ENCODE data around the gene PTPA.

DNA sequence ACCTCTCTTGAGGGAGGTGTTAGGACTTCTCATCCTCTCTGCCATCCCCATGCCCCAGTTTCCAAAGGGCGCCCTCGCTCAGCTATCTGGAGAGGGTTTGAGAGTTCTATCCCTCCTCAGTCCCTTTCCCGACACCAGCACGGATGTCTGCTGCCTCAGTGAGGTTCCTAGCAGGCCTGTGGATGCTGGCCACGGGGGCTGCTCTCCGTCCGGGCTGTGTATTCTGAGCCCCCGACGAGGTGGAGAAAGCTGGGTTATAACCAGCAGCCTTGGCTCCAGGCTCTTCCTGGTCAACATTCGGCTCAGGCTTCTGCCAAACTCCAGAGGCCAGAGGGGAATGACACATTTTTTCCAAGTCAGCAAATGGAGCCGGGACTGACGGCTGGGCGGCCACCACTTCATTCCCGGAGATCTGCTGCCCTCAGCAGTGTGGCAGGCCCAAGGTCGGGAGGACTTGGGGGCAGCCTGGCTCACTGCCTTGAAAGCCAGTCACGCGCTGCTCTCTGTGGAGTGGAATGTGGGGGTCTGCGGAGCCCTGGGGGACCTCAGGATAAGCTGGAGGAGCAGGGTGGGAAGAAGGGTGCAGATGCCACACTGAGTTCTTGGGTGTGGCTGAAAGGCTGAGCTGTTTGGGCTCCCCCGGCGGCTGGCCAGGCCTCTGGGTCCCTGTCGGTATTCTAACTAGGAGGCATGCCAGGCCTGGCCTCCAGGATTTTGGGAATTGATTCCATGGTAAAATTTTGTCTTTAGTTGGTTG is 27.4 kb downstream of the PTPA start:
- TF ChIP-seq, protein P1, sequence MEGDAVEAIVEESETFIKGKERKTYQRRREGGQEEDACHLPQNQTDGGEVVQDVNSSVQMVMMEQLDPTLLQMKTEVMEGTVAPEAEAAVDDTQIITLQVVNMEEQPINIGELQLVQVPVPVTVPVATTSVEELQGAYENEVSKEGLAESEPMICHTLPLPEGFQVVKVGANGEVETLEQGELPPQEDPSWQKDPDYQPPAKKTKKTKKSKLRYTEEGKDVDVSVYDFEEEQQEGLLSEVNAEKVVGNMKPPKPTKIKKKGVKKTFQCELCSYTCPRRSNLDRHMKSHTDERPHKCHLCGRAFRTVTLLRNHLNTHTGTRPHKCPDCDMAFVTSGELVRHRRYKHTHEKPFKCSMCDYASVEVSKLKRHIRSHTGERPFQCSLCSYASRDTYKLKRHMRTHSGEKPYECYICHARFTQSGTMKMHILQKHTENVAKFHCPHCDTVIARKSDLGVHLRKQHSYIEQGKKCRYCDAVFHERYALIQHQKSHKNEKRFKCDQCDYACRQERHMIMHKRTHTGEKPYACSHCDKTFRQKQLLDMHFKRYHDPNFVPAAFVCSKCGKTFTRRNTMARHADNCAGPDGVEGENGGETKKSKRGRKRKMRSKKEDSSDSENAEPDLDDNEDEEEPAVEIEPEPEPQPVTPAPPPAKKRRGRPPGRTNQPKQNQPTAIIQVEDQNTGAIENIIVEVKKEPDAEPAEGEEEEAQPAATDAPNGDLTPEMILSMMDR (IDR thresholded peaks at IDR 0.05) = no peak
- no peak for TF ChIP-seq POLR2A (IDR thresholded peaks at IDR 0.05)

All from Peyer's patch (tissue), 4 donors.